Ramos (cell line): ENCODE data around the gene SPAG8.

Source experiments
- in situ Hi-C: fragments of 300-500 bp; cut with MboI; formaldehyde crosslinking; loops from one replicate; pipeline ENCODE4 v1.14.3; 2022; ENCODE audit warnings: low sequenced_read_pairs; ENCODE audit not compliant: unreplicated experiment

SPAG8 gene

GRCh38 chr9:35783418-35783817, 28.6 kb downstream of the SPAG8 start:
- in situ Hi-C loops = no loop called here

GRCh38 chr9:35781066-35781465, 31.0 kb downstream of the SPAG8 start:
- in situ Hi-C loops = no loop called here

GRCh38 chr9:35778496-35778895, 33.6 kb downstream of the SPAG8 start:
- in situ Hi-C loops = no loop called here

GRCh38 chr9:35776018-35776417, 36.0 kb downstream of the SPAG8 start:
- in situ Hi-C loops = no loop called here

- in situ Hi-C loops = no loop called here
Observed at GRCh38 chr9:35774907-35775635, 37.0 kb downstream of the SPAG8 start.

GRCh38 chr9:35771943-35772342, 40.1 kb downstream of the SPAG8 start:
- in situ Hi-C loops = no loop called here

- in situ Hi-C loops = no loop called here
Observed at GRCh38 chr9:35771534-35771933, 40.5 kb downstream of the SPAG8 start.

GRCh38 chr9:35771075-35771433, 41.0 kb downstream of the SPAG8 start:
- in situ Hi-C loops = no loop called here

GRCh38 chr9:35769763-35770162, 42.3 kb downstream of the SPAG8 start:
- in situ Hi-C loops = no loop called here

- in situ Hi-C loops = no loop called here
Observed at GRCh38 chr9:35767458-35767857, 44.6 kb downstream of the SPAG8 start.

GRCh38 chr9:35766997-35767396, 45.1 kb downstream of the SPAG8 start:
- in situ Hi-C loops = no loop called here

GRCh38 chr9:35763803-35764202, 48.3 kb downstream of the SPAG8 start:
- in situ Hi-C loops = no loop called here

- in situ Hi-C loops = no loop called here
Observed at GRCh38 chr9:35763181-35763580, 48.9 kb downstream of the SPAG8 start.

- in situ Hi-C loops = no loop called here
Observed at GRCh38 chr9:35760651-35761050, 51.4 kb downstream of the SPAG8 start.

- in situ Hi-C loops = no loop called here
Observed at GRCh38 chr9:35759795-35760194, 52.3 kb downstream of the SPAG8 start.
